SU-DHL-6 (cell line): Measurements from ENCODE around the gene TMEM80.
A peak's percentile ranks its signal among the peaks of the same experiment; 100 is the strongest.

ENCODE experiments used
- H2AFZ ChIP-seq: fragments of 200-600 bp; sonication (generic); 2 replicates; pipeline ENCODE4 v1.6.1; 2014; ENCODE audit warnings: low read depth, mild to moderate bottlenecking, moderate library complexity, mixed read lengths, antibody characterized with exemption, low read length; ENCODE audit not compliant: severe bottlenecking
- H3F3A ChIP-seq: fragments of 200-600 bp; shearing (Covaris generic); 2 replicates; pipeline ENCODE4 v1.6.0; 2016; ENCODE audit warnings: antibody characterized with exemption, mild to moderate bottlenecking; ENCODE audit not compliant: insufficient read depth
- H3K27ac ChIP-seq: fragments of 200-600 bp; sonication (generic); 2 replicates; pipeline ENCODE4 v1.5.1; 2016; ENCODE audit warnings: low read depth, mild to moderate bottlenecking, low read length, moderate library complexity, mixed read lengths
- H3K27me3 ChIP-seq: fragments of 200-600 bp; sonication (generic), shearing (Covaris generic); 2 replicates; pipeline ENCODE4 v1.6.0; 2014; ENCODE audit warnings: mild to moderate bottlenecking, low read length
- H3K36me3 ChIP-seq: fragments of 200-600 bp; sonication (generic); 2 replicates; pipeline ENCODE4 v1.6.1; 2014; ENCODE audit warnings: mild to moderate bottlenecking, low read length, mixed read lengths
- H3K4me2 ChIP-seq: fragments of 300-600, 200-600 bp; shearing (Covaris generic), sonication (generic); 2 replicates; pipeline ENCODE4 v1.6.0; 2014; ENCODE audit warnings: low read length, low read depth, mild to moderate bottlenecking; ENCODE audit not compliant: poor library complexity, severe bottlenecking
- H3K4me3 ChIP-seq: fragments of 200-600 bp; sonication (generic); 2 replicates; pipeline ENCODE4 v1.5.1; 2014; ENCODE audit warnings: antibody characterized with exemption, low read length, mild to moderate bottlenecking, mixed read lengths; ENCODE audit not compliant: insufficient read depth, poor library complexity, severe bottlenecking
- H3K79me2 ChIP-seq: fragments of 200-600 bp; sonication (generic); 2 replicates; pipeline ENCODE4 v1.6.1; 2014; ENCODE audit warnings: mild to moderate bottlenecking, low read length, moderate library complexity; ENCODE audit not compliant: insufficient read depth
- H3K9ac ChIP-seq: fragments of 200-600 bp; sonication (generic); 2 replicates; pipeline ENCODE4 v1.7.0; 2014; ENCODE audit warnings: mild to moderate bottlenecking, low read length
- H3K9me2 ChIP-seq: fragments of 200-600 bp; sonication (generic); replicated peaks from 2 replicates; pipeline ENCODE4 v1.6.1; 2014; ENCODE audit warnings: low read length; ENCODE audit not compliant: insufficient read depth
- H3K9me3 ChIP-seq: fragments of 200-600 bp; sonication (generic); 2 replicates; pipeline ENCODE4 v1.6.1; 2014; ENCODE audit warnings: low read length, mixed read lengths; ENCODE audit not compliant: insufficient read depth
- H4K20me1 ChIP-seq: fragments of 200-600 bp; sonication (generic); 2 replicates; pipeline ENCODE4 v1.6.1; 2014; ENCODE audit warnings: low read depth, mild to moderate bottlenecking, antibody characterized with exemption, low read length, moderate library complexity, mixed read lengths
- EZH2phosphoT487 ChIP-seq: fragments of 200-600 bp; sonication (generic), shearing (Covaris generic); conservative IDR thresholded peaks from 2 replicates; pipeline ENCODE4 v1.6.1; 2018; ENCODE audit warnings: mild to moderate bottlenecking, antibody characterized with exemption, low read length, moderate library complexity, mixed read lengths
- TF ChIP-seq, protein P1 (sequence below): fragments of 200-600 bp; sonication (generic); IDR thresholded peaks from one replicate; pipeline ENCODE4 v1.5.1; 2017; ENCODE audit warnings: antibody characterized with exemption, mild to moderate bottlenecking, low read length, moderate library complexity; ENCODE audit not compliant: insufficient read depth, poor library complexity, severe bottlenecking

The TMEM80 gene

DNA sequence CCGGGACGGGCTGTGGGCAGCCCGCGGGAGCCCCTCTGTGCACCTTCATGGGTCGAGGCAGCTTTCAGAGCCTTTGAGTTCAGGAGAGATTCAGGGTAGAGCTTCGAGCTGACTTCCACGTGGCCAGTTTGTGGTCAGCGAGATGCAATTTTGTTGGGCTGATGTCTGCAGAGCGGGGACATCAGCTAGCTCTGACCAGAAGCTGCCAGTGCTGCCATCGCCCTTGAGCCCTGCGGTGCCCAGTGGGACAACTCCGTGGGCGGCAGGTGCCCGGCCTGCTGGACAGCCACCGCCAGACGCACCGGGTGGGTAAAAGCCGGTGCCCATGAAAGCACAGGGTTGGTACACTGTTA, 52.4 kb downstream of the TMEM80 start:
- Histone ChIP-seq H3K9ac (peak overlapping the region; percentile 86), H3K9me3 (no peaks in the 10 kb centered on the region), H4K20me1 (0 out of 2 replicates have a peak, but pooled peaks cover 5% of the 10 kb centered on the region), H3K79me2 (peaks cover 56% of the 10 kb centered on the region), H2AFZ (peak overlapping the region; percentile 64), H3K36me3 (no peaks in the 10 kb centered on the region), H3K4me3 (peak overlapping the region; percentile 69), H3F3A (0 out of 2 replicates have a peak, but pooled peaks cover 6% of the 10 kb centered on the region), H3K4me2 (peak overlapping the region; percentile 82), H3K27me3 (no peaks in the 10 kb centered on the region), H3K27ac (peak overlapping the region; percentile 55), H3K9me2 (no peaks in the 10 kb centered on the region)
- TF ChIP-seq, protein P1, sequence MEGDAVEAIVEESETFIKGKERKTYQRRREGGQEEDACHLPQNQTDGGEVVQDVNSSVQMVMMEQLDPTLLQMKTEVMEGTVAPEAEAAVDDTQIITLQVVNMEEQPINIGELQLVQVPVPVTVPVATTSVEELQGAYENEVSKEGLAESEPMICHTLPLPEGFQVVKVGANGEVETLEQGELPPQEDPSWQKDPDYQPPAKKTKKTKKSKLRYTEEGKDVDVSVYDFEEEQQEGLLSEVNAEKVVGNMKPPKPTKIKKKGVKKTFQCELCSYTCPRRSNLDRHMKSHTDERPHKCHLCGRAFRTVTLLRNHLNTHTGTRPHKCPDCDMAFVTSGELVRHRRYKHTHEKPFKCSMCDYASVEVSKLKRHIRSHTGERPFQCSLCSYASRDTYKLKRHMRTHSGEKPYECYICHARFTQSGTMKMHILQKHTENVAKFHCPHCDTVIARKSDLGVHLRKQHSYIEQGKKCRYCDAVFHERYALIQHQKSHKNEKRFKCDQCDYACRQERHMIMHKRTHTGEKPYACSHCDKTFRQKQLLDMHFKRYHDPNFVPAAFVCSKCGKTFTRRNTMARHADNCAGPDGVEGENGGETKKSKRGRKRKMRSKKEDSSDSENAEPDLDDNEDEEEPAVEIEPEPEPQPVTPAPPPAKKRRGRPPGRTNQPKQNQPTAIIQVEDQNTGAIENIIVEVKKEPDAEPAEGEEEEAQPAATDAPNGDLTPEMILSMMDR = no peak
- no peak for TF ChIP-seq EZH2phosphoT487

DNA sequence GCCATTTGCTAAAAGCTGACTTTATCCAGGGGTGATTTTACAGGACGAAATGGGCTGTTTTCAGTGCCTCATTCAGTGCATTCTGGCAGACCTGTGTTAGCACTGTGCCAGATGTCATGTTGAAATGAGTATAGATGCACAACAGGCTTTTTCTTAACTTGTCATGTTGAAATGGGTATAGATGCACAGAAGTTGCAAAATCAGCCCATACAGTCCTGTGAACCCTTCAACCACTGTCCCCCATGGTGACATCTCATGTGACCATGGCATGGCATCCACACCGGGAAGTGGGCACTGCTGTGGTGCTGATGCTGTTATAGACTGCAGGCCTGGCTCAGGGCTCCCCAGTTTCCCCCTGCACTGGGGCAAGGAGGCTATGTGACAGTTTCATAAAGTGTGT, 54.1 kb downstream of the TMEM80 start:
- Histone ChIP-seq H2AFZ (no peak overlapping the region), H3K9me3 (no peaks in the 10 kb centered on the region), H3K4me2 (peak overlapping the region; percentile 82), H3K79me2 (peaks cover 73% of the 10 kb centered on the region), H3K27me3 (no peaks in the 10 kb centered on the region), H3K36me3 (no peaks in the 10 kb centered on the region), H3K9me2 (no peaks in the 10 kb centered on the region), H3F3A (0 out of 2 replicates have a peak, but pooled peaks cover 6% of the 10 kb centered on the region), H3K27ac (no peak overlapping the region), H3K9ac (0 out of 2 replicates have a peak overlapping the region, but pooled peaks have one; percentile 86), H4K20me1 (0 out of 2 replicates have a peak, but pooled peaks cover 5% of the 10 kb centered on the region), H3K4me3 (no peak overlapping the region)
- TF ChIP-seq EZH2phosphoT487 = no peak
- TF ChIP-seq, protein P1 = no peak
